Measurements from ENCODE around the gene ZNF593OS. TPM values are rescaled to one million over a fixed set of nuclear protein-coding genes. Genes with fewer than 3 reads are reported as not detected.

ZNF593OS gene
- total RNA-seq, 4 donors from 2014 or later, result not detected

GRCh38 chr1:26145041-26145959 lies 26.3 kb downstream of the ZNF593OS start:
- TF ChIP-seq CTCF (IDR thresholded peaks at IDR 0.05) (peak; percentile 76 to 81 (median 76)), POLR2A (IDR thresholded peaks at IDR 0.05) (no peak)
- no peaks in the 10 kb centered on the region for H3K36me3 ChIP-seq
- H3K27ac ChIP-seq, result no peak overlapping the region
- H3K4me1 ChIP-seq, result no peaks in the 10 kb centered on the region
- H3K9me3 ChIP-seq, result no peaks in the 10 kb centered on the region
- intact Hi-C loops (cut with DNase I; ENCODE audit: low total_unique reads), result loop anchor here (2.0 to 5.0 kb wide), 2 partner anchors 40 to 108 kb away; no protein-coding TSS in a partner anchor
- H3K27me3 ChIP-seq, result no peaks in the 10 kb centered on the region
- DNase-seq, result peak; percentile 68 to 82
- H3K4me3 ChIP-seq, result no peak overlapping the region

- TF ChIP-seq CTCF (IDR thresholded peaks at IDR 0.05) (no peak), POLR2A (IDR thresholded peaks at IDR 0.05) (no peak)
- H3K27ac ChIP-seq, result no peak overlapping the region
- intact Hi-C loops (cut with DNase I; ENCODE audit: low total_unique reads), result no loop called here
- H3K9me3 ChIP-seq, result no peaks in the 10 kb centered on the region
- no peaks in the 10 kb centered on the region for H3K4me1 ChIP-seq
- no peak for DNase-seq
- no peaks in the 10 kb centered on the region for H3K27me3 ChIP-seq
- no peaks in the 10 kb centered on the region for H3K36me3 ChIP-seq
- no peak overlapping the region for H3K4me3 ChIP-seq
Measured at GRCh38 chr1:26142159-26142558, 29.5 kb downstream of the ZNF593OS start.

GRCh38 chr1:26138974-26139558 lies 32.6 kb downstream of the ZNF593OS start:
- no peaks in the 10 kb centered on the region for H3K36me3 ChIP-seq
- intact Hi-C loops (cut with DNase I; ENCODE audit: low total_unique reads), result no loop called here
- H3K27ac ChIP-seq, result no peak overlapping the region
- no peaks in the 10 kb centered on the region for H3K27me3 ChIP-seq
- no peak for DNase-seq
- H3K4me1 ChIP-seq, result no peaks in the 10 kb centered on the region
- no peaks in the 10 kb centered on the region for H3K9me3 ChIP-seq
- H3K4me3 ChIP-seq, result no peak overlapping the region
- no peak for TF ChIP-seq CTCF (IDR thresholded peaks at IDR 0.05)
- no peak for TF ChIP-seq POLR2A (IDR thresholded peaks at IDR 0.05)

GRCh38 chr1:26134466-26134865 lies 37.2 kb downstream of the ZNF593OS start:
- TF ChIP-seq CTCF (IDR thresholded peaks at IDR 0.05) (no peak), POLR2A (IDR thresholded peaks at IDR 0.05) (no peak)
- H3K27ac ChIP-seq, result no peak overlapping the region
- no peaks in the 10 kb centered on the region for H3K27me3 ChIP-seq
- no peaks in the 10 kb centered on the region for H3K36me3 ChIP-seq
- H3K4me1 ChIP-seq, result no peaks in the 10 kb centered on the region
- H3K4me3 ChIP-seq, result no peak overlapping the region
- H3K9me3 ChIP-seq, result no peaks in the 10 kb centered on the region
- intact Hi-C loops (cut with DNase I; ENCODE audit: low total_unique reads), result no loop called here
- DNase-seq, result no peak

GRCh38 chr1:26132834-26133167 lies 38.8 kb downstream of the ZNF593OS start:
- no peaks in the 10 kb centered on the region for H3K4me1 ChIP-seq
- no peaks in the 10 kb centered on the region for H3K27me3 ChIP-seq
- H3K27ac ChIP-seq, result no peak overlapping the region
- intact Hi-C loops (cut with DNase I; ENCODE audit: low total_unique reads), result no loop called here
- H3K4me3 ChIP-seq, result no peak overlapping the region
- H3K36me3 ChIP-seq, result no peaks in the 10 kb centered on the region
- no peaks in the 10 kb centered on the region for H3K9me3 ChIP-seq
- TF ChIP-seq POLR2A (IDR thresholded peaks at IDR 0.05) (no peak), CTCF (IDR thresholded peaks at IDR 0.05) (no peak)
- no peak for DNase-seq

All from uterus (tissue), 4 donors.